Stimulated activated memory B cell treated with anti-CD40 and anti-IgM and Interleukin-4, amounts not matched to agents 10 μg/mL and 1 μg/mL and 100 μg/mL, for 72 hours (primary cell): ENCODE measurements around the gene DPAGT1.

Experiments
- ATAC-seq: fragments of 150-1000 bp; cut with Tn5 transposase; 2 replicates; pipeline ENCODE4 v1.10.0; 2021
- H3K27ac Mint-ChIP-seq: one replicate; pipeline ENCODE4 v1.8.0; 2022; ENCODE audit warnings: mild to moderate bottlenecking, mixed read lengths
- H3K27me3 Mint-ChIP-seq: one replicate; pipeline ENCODE4 v1.8.0; 2022; ENCODE audit warnings: mixed read lengths
- H3K36me3 Mint-ChIP-seq: one replicate; pipeline ENCODE4 v1.8.0; 2022; ENCODE audit warnings: mixed read lengths
- H3K4me1 Mint-ChIP-seq: one replicate; pipeline ENCODE4 v1.8.0; 2022; ENCODE audit warnings: mixed read lengths
- H3K4me3 Mint-ChIP-seq: one replicate; pipeline ENCODE4 v1.8.0; 2022; ENCODE audit warnings: mild to moderate bottlenecking, moderate library complexity, mixed read lengths
- H3K9me3 Mint-ChIP-seq: one replicate; pipeline ENCODE4 v1.8.0; 2022; ENCODE audit warnings: mixed read lengths

Gene DPAGT1

GRCh38 chr11:119120639-119121007 is 19.0 kb upstream of the DPAGT1 start:
- Mint-ChIP-seq H3K4me1 (peaks cover 29% of the 10 kb centered on the region), H3K9me3 (no peaks in the 10 kb centered on the region)

GRCh38 chr11:119118946-119119345 is 17.3 kb upstream of the DPAGT1 start:
- Mint-ChIP-seq H3K27me3 (no peaks in the 10 kb centered on the region), H3K27ac (no peak overlapping the region), H3K36me3 (peaks cover 28% of the 10 kb centered on the region), H3K4me3 (no peak overlapping the region), H3K9me3 (no peaks in the 10 kb centered on the region), H3K4me1 (peaks cover 29% of the 10 kb centered on the region)
- no peak for ATAC-seq

More at GRCh38 chr11:119120639-119121007, 19.0 kb upstream of the DPAGT1 start:
- no peak for ATAC-seq
- Mint-ChIP-seq H3K4me3 (peak overlapping the region; percentile 87), H3K27ac (peak overlapping the region; percentile 91), H3K27me3 (no peaks in the 10 kb centered on the region), H3K36me3 (peaks cover 25% of the 10 kb centered on the region)

GRCh38 chr11:119118227-119118626 is 16.6 kb upstream of the DPAGT1 start:
- no peaks in the 10 kb centered on the region for H3K9me3 Mint-ChIP-seq
- H3K27me3 Mint-ChIP-seq = no peaks in the 10 kb centered on the region
- H3K4me3 Mint-ChIP-seq = no peak overlapping the region
- H3K27ac Mint-ChIP-seq = no peak overlapping the region
- no peak for ATAC-seq
- peaks cover 26% of the 10 kb centered on the region for H3K4me1 Mint-ChIP-seq
- peaks cover 29% of the 10 kb centered on the region for H3K36me3 Mint-ChIP-seq

DNA sequence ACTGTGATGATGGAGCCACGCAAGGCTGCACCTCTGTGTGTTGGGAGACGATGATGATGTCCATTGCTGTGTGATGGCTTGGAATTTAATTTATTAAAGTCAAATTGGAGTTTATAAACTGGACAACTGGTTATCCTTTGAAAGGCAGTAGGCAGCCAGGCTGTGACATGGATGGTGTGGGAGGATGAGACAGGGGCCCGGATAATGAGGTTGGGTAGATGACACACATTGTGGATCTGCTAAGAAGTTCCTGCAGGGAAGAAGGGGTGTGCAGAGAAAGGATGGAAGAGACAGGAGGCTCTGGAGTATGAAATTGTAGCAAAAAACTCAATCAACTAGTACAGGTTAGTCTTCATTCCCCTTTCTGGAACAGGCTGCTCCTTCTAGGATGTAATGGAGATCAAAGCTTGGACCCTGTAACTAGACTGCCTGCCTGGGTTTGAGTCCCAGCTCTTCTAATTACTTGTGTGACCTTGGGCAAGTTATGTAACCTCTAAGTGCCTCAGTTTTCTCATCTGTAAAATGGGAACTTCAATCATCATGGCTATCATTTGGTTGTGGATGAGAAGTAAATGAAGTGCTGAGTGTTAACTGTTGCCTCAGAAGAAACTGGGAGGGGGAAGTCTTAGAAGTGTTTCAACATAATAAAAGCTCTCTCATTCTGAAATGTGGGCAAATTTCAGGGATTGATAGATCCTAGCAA is 15.5 kb upstream of the DPAGT1 start:
- Mint-ChIP-seq H3K4me1 (peaks cover 16% of the 10 kb centered on the region), H3K9me3 (no peaks in the 10 kb centered on the region), H3K27me3 (no peaks in the 10 kb centered on the region), H3K36me3 (peaks cover 36% of the 10 kb centered on the region), H3K4me3 (no peak overlapping the region), H3K27ac (no peak overlapping the region)
- no peak for ATAC-seq

DNA sequence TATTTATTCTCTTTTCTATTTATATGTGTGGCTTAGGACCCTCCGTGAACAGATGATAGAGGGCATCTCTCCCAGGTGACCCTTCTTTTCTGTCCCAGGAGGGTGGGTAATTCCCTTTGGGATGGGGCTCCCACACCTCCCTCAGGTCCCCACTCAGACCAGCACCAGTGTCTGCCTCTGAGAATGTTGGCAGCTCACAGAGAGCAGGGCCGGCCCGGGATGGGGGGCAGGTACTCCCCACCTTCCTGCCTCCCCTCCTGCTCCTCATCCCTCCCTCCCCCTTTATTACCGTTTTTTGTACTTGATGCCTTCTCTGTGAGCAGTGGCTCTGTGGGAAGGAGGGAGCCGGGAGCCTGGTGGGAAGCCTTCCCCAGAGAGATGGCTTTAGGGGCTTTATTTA is 14.9 kb upstream of the DPAGT1 start:
- Mint-ChIP-seq H3K36me3 (peaks cover 41% of the 10 kb centered on the region), H3K27ac (no peak overlapping the region), H3K9me3 (no peaks in the 10 kb centered on the region), H3K4me1 (peaks cover 11% of the 10 kb centered on the region), H3K4me3 (no peak overlapping the region), H3K27me3 (no peaks in the 10 kb centered on the region)
- no peak for ATAC-seq

DNA sequence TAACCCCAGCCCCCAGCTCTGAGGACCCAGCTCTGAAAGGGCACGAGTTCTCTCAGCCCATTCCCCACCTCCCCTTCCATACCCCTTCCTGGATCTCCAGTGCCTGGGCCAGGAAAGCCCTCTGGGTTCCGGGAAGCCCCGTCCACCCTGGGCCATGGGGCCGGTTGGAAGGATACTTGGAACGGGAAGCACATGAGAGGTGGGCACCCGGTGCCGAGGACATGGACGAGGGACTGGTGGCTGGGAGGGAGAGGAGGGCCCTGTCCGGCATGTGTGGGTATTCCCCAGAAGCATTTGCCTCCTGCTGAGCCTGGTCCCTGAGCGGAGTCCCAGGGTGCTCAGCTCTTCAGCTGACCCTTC is 14.6 kb upstream of the DPAGT1 start:
- Mint-ChIP-seq H3K9me3 (no peaks in the 10 kb centered on the region), H3K36me3 (peaks cover 44% of the 10 kb centered on the region), H3K27ac (no peak overlapping the region), H3K4me1 (peaks cover 11% of the 10 kb centered on the region), H3K4me3 (no peak overlapping the region), H3K27me3 (no peaks in the 10 kb centered on the region)
- ATAC-seq = no peak

DNA sequence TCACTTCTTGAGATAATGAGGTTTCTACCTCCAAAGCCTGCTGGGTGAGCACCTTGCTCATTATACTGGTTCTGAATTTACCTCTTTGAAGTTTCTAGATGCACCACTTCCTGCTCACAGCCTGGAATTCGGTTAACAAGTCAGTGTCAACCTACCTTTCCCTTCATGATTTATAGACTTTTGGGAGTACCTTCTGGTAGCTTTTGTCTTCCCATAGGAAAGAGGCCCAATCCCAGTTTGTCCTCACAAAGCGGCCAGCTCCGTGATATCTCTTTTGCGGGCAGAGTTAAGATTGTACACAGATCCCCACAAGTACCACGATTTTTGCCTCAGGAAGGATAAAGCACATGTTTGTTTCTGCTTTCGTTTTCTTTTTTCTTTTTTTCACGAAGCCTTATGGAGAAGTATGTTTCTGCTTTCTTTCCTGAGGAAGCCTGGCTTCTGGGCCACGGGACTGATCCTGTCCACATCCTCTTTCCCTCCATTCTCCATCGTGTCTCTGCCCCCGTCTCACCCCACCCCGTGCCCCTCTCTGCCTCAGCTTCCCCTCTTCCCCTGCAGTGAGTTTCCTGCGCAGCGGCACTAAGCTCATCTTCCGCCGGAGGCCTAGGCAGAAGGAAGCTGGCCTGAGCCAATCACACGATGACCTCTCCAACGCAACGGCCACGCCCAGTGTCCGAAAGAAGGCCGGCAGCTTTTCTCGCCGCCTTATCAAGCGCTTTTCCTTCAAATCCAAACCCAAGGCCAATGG is 14.0 kb upstream of the DPAGT1 start:
- H3K27ac Mint-ChIP-seq = peak overlapping the region; percentile 8
- H3K4me1 Mint-ChIP-seq = peaks cover 7% of the 10 kb centered on the region
- ATAC-seq = no peak
- H3K27me3 Mint-ChIP-seq = no peaks in the 10 kb centered on the region
- H3K4me3 Mint-ChIP-seq = no peak overlapping the region
- peaks cover 46% of the 10 kb centered on the region for H3K36me3 Mint-ChIP-seq
- no peaks in the 10 kb centered on the region for H3K9me3 Mint-ChIP-seq

DNA sequence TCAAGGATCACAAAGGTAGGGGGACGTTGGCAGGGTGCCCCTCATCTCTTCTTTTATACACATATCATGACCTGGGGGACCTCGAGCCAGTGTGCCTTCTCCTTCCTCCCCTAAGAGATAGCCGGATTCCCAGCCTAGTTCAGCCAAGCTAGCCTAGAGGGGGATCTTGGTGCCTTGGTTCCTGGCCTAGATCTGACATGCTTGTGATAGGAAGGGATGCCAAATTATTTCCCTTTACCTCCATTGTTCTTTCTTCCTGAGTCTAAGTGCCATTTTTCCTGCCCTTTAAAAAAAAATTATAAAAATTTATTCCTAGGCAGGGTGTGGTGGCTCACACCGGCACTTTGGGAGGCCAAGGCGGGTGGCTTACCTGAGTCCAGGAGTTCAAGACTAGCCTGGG is 12.7 kb upstream of the DPAGT1 start:
- Mint-ChIP-seq H3K9me3 (no peaks in the 10 kb centered on the region), H3K4me1 (peaks cover 7% of the 10 kb centered on the region), H3K27me3 (no peaks in the 10 kb centered on the region), H3K36me3 (peaks cover 54% of the 10 kb centered on the region), H3K4me3 (no peak overlapping the region), H3K27ac (no peak overlapping the region)
- no peak for ATAC-seq

DNA sequence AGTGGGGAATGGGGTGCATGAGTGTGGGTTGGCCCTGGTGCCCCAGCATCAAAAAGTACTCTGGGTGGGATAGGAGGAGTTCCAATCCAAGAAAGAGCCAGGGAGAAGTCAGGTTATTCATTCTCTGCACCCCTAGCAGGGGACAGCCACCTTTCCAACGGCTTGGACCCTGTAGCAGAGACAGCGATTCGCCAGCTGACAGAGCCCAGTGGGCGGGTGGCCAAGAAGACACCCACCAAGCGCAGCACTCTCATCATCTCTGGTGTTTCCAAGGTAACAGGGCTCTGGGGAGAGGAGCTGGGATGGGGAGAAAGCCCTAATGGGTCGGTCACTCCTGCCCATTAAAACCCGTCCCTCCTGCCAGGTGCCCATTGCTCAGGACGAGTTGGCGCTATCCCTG is 12.1 kb upstream of the DPAGT1 start:
- Mint-ChIP-seq H3K27me3 (no peaks in the 10 kb centered on the region), H3K4me1 (peaks cover 13% of the 10 kb centered on the region), H3K9me3 (no peaks in the 10 kb centered on the region), H3K36me3 (peaks cover 54% of the 10 kb centered on the region), H3K27ac (no peak overlapping the region), H3K4me3 (no peak overlapping the region)
- no peak for ATAC-seq

- no peaks in the 10 kb centered on the region for H3K27me3 Mint-ChIP-seq
- ATAC-seq = no peak
- no peak overlapping the region for H3K27ac Mint-ChIP-seq
- no peak overlapping the region for H3K4me3 Mint-ChIP-seq
- peaks cover 20% of the 10 kb centered on the region for H3K4me1 Mint-ChIP-seq
- peaks cover 54% of the 10 kb centered on the region for H3K36me3 Mint-ChIP-seq
- no peaks in the 10 kb centered on the region for H3K9me3 Mint-ChIP-seq
These were observed 10.8 kb upstream of the DPAGT1 start for GRCh38 chr11:119112314-119113020.

- Mint-ChIP-seq H3K36me3 (peaks cover 47% of the 10 kb centered on the region), H3K27ac (no peak overlapping the region), H3K27me3 (no peaks in the 10 kb centered on the region), H3K4me3 (no peak overlapping the region), H3K9me3 (no peaks in the 10 kb centered on the region), H3K4me1 (peaks cover 26% of the 10 kb centered on the region)
- no peak for ATAC-seq
These were observed 9.8 kb upstream of the DPAGT1 start for GRCh38 chr11:119111361-119111925.

DNA sequence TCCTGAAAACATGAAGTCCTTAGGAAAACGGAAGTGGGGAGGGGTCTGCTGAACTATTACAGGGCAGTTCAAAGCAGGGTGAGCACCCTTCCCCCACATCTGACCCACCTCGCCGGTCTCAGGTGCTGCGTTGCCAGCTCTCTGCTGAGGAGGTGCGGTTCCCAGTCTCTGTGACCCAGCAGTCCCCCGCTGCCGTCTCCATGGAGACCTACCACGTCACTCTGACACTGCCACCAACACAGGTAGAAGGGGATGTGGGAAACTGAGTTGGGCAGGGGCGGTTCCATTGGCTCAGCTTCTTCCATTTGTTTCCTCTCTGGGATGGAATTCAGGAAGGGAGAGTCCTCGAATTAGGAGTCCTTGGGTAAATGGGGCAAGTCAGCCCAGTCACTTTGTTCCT is 8.8 kb upstream of the DPAGT1 start:
- Mint-ChIP-seq H3K4me3 (no peak overlapping the region), H3K27ac (no peak overlapping the region), H3K36me3 (peaks cover 39% of the 10 kb centered on the region), H3K27me3 (no peaks in the 10 kb centered on the region), H3K4me1 (peaks cover 34% of the 10 kb centered on the region), H3K9me3 (no peaks in the 10 kb centered on the region)
- ATAC-seq = no peak

DNA sequence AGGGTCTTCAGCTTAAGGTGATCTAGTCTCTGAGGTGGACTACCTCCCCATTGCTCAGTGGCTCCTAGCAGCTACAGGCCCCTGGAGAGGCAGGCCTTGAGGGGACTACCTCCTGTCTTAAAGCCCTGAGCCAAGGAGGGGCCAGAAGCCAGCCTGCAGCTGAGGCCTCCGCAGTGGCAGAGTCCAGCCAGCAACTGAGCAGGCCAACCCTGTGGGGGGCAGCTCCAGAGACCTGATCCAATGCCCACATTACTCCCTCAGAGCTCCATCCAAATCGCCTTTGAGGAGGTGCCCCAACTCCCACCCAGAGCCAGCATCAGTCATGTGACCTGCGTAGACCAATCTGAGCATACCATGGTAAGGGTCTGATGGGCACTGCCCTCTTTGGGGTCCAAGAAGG is 8.2 kb upstream of the DPAGT1 start:
- ATAC-seq = no peak
- Mint-ChIP-seq H3K9me3 (no peaks in the 10 kb centered on the region), H3K4me1 (peaks cover 34% of the 10 kb centered on the region), H3K27ac (no peak overlapping the region), H3K36me3 (peaks cover 34% of the 10 kb centered on the region), H3K27me3 (no peaks in the 10 kb centered on the region), H3K4me3 (no peak overlapping the region)

- peak overlapping the region; percentile 10 for H3K27ac Mint-ChIP-seq
- H3K4me3 Mint-ChIP-seq = peak overlapping the region; percentile 88
- H3K9me3 Mint-ChIP-seq = no peaks in the 10 kb centered on the region
- no peaks in the 10 kb centered on the region for H3K27me3 Mint-ChIP-seq
- no peak for ATAC-seq
- H3K36me3 Mint-ChIP-seq = peaks cover 29% of the 10 kb centered on the region
- H3K4me1 Mint-ChIP-seq = peaks cover 34% of the 10 kb centered on the region
These were observed 7.2 kb upstream of the DPAGT1 start for GRCh38 chr11:119108857-119109221.

- Mint-ChIP-seq H3K4me1 (peaks cover 34% of the 10 kb centered on the region), H3K9me3 (no peaks in the 10 kb centered on the region), H3K4me3 (peak overlapping the region; percentile 88), H3K27me3 (no peaks in the 10 kb centered on the region), H3K36me3 (peaks cover 26% of the 10 kb centered on the region), H3K27ac (peak overlapping the region; percentile 10)
- no peak for ATAC-seq
These were observed 6.6 kb upstream of the DPAGT1 start for GRCh38 chr11:119108146-119108856.
